H9 (cell line): ENCODE data around the gene GAS5. TPM values are rescaled to one million over a fixed set of nuclear protein-coding genes. Genes with fewer than 3 reads are reported as not detected.
A peak's percentile ranks its signal among the peaks of the same experiment; 100 is the strongest.

ENCODE experiments used
- DNase-seq: peaks from one replicate; pipeline ENCODE4 v3.0.0-alpha.2; 2017
- H2AFZ ChIP-seq: one replicate; pipeline ENCODE4 v1.6.1; 2013; ENCODE audit warnings: mild to moderate bottlenecking, low read length, control low read depth, moderate library complexity
- H2AK5ac ChIP-seq: 2 replicates; pipeline ENCODE4 v1.6.1; 2013; ENCODE audit warnings: low read length, control low read depth, mixed read lengths; ENCODE audit not compliant: insufficient read length
- H2BK120ac ChIP-seq: one replicate; pipeline ENCODE4 v1.6.1; 2013; ENCODE audit warnings: low read depth, mild to moderate bottlenecking, low read length, control low read depth, inconsistent platforms; ENCODE audit not compliant: poor library complexity, severe bottlenecking
- H2BK12ac ChIP-seq: 2 replicates; pipeline ENCODE4 v1.6.1; 2013; ENCODE audit warnings: low read length, control low read depth, mixed read lengths, low read depth; ENCODE audit not compliant: insufficient read length
- H2BK15ac ChIP-seq: 2 replicates; pipeline ENCODE4 v1.6.1; 2013; ENCODE audit warnings: low read depth, low read length, control low read depth
- H2BK20ac ChIP-seq: one replicate; pipeline ENCODE4 v1.6.1; 2013; ENCODE audit warnings: low read depth, mild to moderate bottlenecking, low read length, control low read depth, inconsistent platforms; ENCODE audit not compliant: poor library complexity, severe bottlenecking
- H2BK5ac ChIP-seq: 2 replicates; pipeline ENCODE4 v1.6.1; 2013; ENCODE audit warnings: low read length, control low read depth, mixed read lengths; ENCODE audit not compliant: insufficient read length
- H3K14ac ChIP-seq: 2 replicates; pipeline ENCODE4 v1.6.1; 2013; ENCODE audit warnings: low read length, control low read depth; ENCODE audit not compliant: insufficient read depth
- H3K18ac ChIP-seq: 2 replicates; pipeline ENCODE4 v1.6.1; 2013; ENCODE audit warnings: low read depth, mild to moderate bottlenecking, mixed read lengths, low read length, control low read depth; ENCODE audit not compliant: insufficient read length
- H3K23ac ChIP-seq: 2 replicates; pipeline ENCODE4 v1.6.1; 2013; ENCODE audit warnings: low read length, control low read depth, mixed read lengths, low read depth; ENCODE audit not compliant: insufficient read length
- H3K23me2 ChIP-seq: 2 replicates; pipeline ENCODE4 v1.6.1; 2013; ENCODE audit warnings: low read depth, mild to moderate bottlenecking, mixed read lengths, low read length, control low read depth; ENCODE audit not compliant: insufficient read length, poor library complexity, severe bottlenecking
- H3K27ac ChIP-seq: 2 replicates; pipeline ENCODE4 v1.5.1; 2013; ENCODE audit warnings: low read length, control low read depth, mixed read lengths, low read depth; ENCODE audit not compliant: insufficient read length
- H3K27me3 ChIP-seq: 2 replicates; pipeline ENCODE4 v1.6.1; 2013; ENCODE audit warnings: low read length, control low read depth, inconsistent platforms; ENCODE audit not compliant: insufficient read depth
- H3K4ac ChIP-seq: 2 replicates; pipeline ENCODE4 v1.6.1; 2013; ENCODE audit warnings: low read depth, mild to moderate bottlenecking, control low read depth, inconsistent platforms, low read length, moderate library complexity
- H3K4me1 ChIP-seq: 2 replicates; pipeline ENCODE4 v1.6.1; 2013; ENCODE audit warnings: low read length, control low read depth, inconsistent platforms; ENCODE audit not compliant: insufficient read depth
- H3K4me2 ChIP-seq: 2 replicates; pipeline ENCODE4 v1.6.1; 2013; ENCODE audit warnings: low read length, control low read depth, mixed read lengths; ENCODE audit not compliant: insufficient read length, insufficient read depth
- H3K56ac ChIP-seq: 2 replicates; pipeline ENCODE4 v1.6.1; 2013; ENCODE audit warnings: low read depth, mild to moderate bottlenecking, mixed read lengths, low read length, control low read depth; ENCODE audit not compliant: insufficient read length
- H3K79me1 ChIP-seq: 2 replicates; pipeline ENCODE4 v1.6.1; 2013; ENCODE audit warnings: low read depth, mild to moderate bottlenecking, moderate library complexity, low read length, control low read depth, inconsistent platforms; ENCODE audit not compliant: insufficient read depth, poor library complexity, severe bottlenecking
- H3K79me2 ChIP-seq: 2 replicates; pipeline ENCODE4 v1.6.1; 2013; ENCODE audit warnings: low read length, control low read depth, inconsistent platforms; ENCODE audit not compliant: insufficient read depth
- H3K9ac ChIP-seq: 2 replicates; pipeline ENCODE4 v1.6.1; 2013; ENCODE audit warnings: low read length, control low read depth, mixed read lengths; ENCODE audit not compliant: insufficient read length; ENCODE audit errors: extremely low read depth
- H3K9me3 ChIP-seq: one replicate; pipeline ENCODE4 v1.6.1; 2013; ENCODE audit warnings: low read depth, low read length, inconsistent platforms; ENCODE audit not compliant: control insufficient read depth
- H3T11ph ChIP-seq: one replicate; pipeline ENCODE4 v1.6.1; 2013; ENCODE audit warnings: mild to moderate bottlenecking, low read length, control low read depth, inconsistent platforms
- H4K20me1 ChIP-seq: one replicate; pipeline ENCODE4 v1.6.1; 2013; ENCODE audit not compliant: control insufficient read depth, insufficient read length, insufficient read depth
- H4K5ac ChIP-seq: 2 replicates; pipeline ENCODE4 v1.6.1; 2013; ENCODE audit warnings: low read depth, mild to moderate bottlenecking, mixed read lengths, low read length, control low read depth; ENCODE audit not compliant: insufficient read length
- H4K8ac ChIP-seq: replicated peaks from 2 replicates; pipeline ENCODE4 v1.6.1; 2013; ENCODE audit warnings: low read length, control low read depth, mixed read lengths, low read depth; ENCODE audit not compliant: insufficient read length
- H4K91ac ChIP-seq: 2 replicates; pipeline ENCODE4 v1.6.1; 2013; ENCODE audit warnings: low read depth, mild to moderate bottlenecking, moderate library complexity, mixed read lengths, low read length, control low read depth; ENCODE audit not compliant: insufficient read length
- H3K27ac Mint-ChIP-seq, 3 experiments: 2 replicates in 2 of 3; 3 replicates in 1 of 3; pipeline ENCODE4 v1.8.0; 2020 to 2021; ENCODE audit warnings: mixed read lengths in 3 of 3, mild to moderate bottlenecking in 1 of 3, moderate library complexity in 1 of 3
- H3K27me3 Mint-ChIP-seq: 2 replicates; pipeline ENCODE4 v1.8.0; 2021; ENCODE audit warnings: low read depth, mild to moderate bottlenecking, moderate library complexity, mixed read lengths
- H3K36me3 Mint-ChIP-seq, 3 experiments: 2 replicates in 2 of 3; 3 replicates in 1 of 3; pipeline ENCODE4 v1.8.0; 2020 to 2021; ENCODE audit warnings: low read depth in 3 of 3, mixed read lengths in 3 of 3; ENCODE audit not compliant: insufficient read depth in 1 of 3
- H3K4me1 Mint-ChIP-seq, 2 experiments: 2 replicates each; pipeline ENCODE4 v1.8.0; 2020; ENCODE audit warnings: mixed read lengths in 2 of 2
- H3K4me3 Mint-ChIP-seq, 2 experiments: 2 replicates in 1 of 2; 3 replicates in 1 of 2; pipeline ENCODE4 v1.8.0; 2020 to 2021; ENCODE audit warnings: mild to moderate bottlenecking in 2 of 2, mixed read lengths in 2 of 2, moderate library complexity in 1 of 2
- H3K9me3 Mint-ChIP-seq, 2 experiments: 2 replicates in 1 of 2; 3 replicates in 1 of 2; pipeline ENCODE4 v1.8.0; 2020; ENCODE audit warnings: mild to moderate bottlenecking in 2 of 2, mixed read lengths in 2 of 2, moderate library complexity in 1 of 2
- WGBS: extraction: QIAGEN DNeasy Blood & Tissue Kit; methylation state at CpG from one replicate; pipeline ENCODE4 v1.1.7; 2013; ENCODE audit warnings: missing lambda C conversion rate, low lambda C conversion rate, mixed read lengths; ENCODE audit not compliant: insufficient read length; ENCODE audit errors: extremely low coverage; 5-methylcytosine and 5-hydroxymethylcytosine counted together
- total RNA-seq: library from RNA; stranded (reverse); gene quantifications from 2 replicates; pipeline ENCODE4 v1.2.1, GENCODE V29; 2021
- TF ChIP-seq, protein P1 (sequence below): fragments of 200-600 bp; sonication (generic); conservative IDR thresholded peaks from 3 replicates; pipeline ENCODE4 v1.8.0; 2021; ENCODE audit warnings: antibody characterized with exemption, mild to moderate bottlenecking

Gene GAS5
- total RNA-seq, 1 experiment from 2014 or later = 690 TPM

- Histone ChIP-seq H2BK15ac (no peak overlapping the region), H3K23me2 (no peaks in the 10 kb centered on the region), H3K4ac (no peak overlapping the region), H2AFZ (no peak overlapping the region), H2AK5ac (no peak overlapping the region), H3K14ac (no peak overlapping the region), H3K79me1 (no peaks in the 10 kb centered on the region), H3K27ac (no peak overlapping the region), H3K4me2 (no peak overlapping the region), H3K9me3 (no peaks in the 10 kb centered on the region), H2BK5ac (no peak overlapping the region), H3T11ph (no peak overlapping the region), H3K9ac (peak overlapping the region; percentile 15), H2BK120ac (no peak overlapping the region), H4K5ac (no peak overlapping the region), H3K23ac (no peak overlapping the region), H3K27me3 (no peaks in the 10 kb centered on the region), H2BK20ac (no peak overlapping the region), H4K20me1 (no peaks in the 10 kb centered on the region), H3K18ac (no peak overlapping the region), H4K8ac (no peak overlapping the region), H2BK12ac (no peak overlapping the region), H3K79me2 (no peaks in the 10 kb centered on the region), H3K56ac (no peak overlapping the region), H3K4me1 (peaks cover 4% of the 10 kb centered on the region; the same call in 1 of the 2 replicates), H4K91ac (no peak overlapping the region)
- no peak overlapping the region for H3K27ac Mint-ChIP-seq
- peaks cover 0 to 2% (median 2%) of the 10 kb centered on the region in 3 experiments; a peak in 2 of 7 replicates for H3K36me3 Mint-ChIP-seq
- DNase-seq = no peak
- WGBS = no CpG with 5 or more reads among the region's 2 CpGs
- no peak overlapping the region for H3K4me3 Mint-ChIP-seq
- H3K4me1 Mint-ChIP-seq = peaks cover 19 to 37% of the 10 kb centered on the region in 2 experiments
- no peaks in the 10 kb centered on the region for H3K9me3 Mint-ChIP-seq
- TF ChIP-seq, protein P1, sequence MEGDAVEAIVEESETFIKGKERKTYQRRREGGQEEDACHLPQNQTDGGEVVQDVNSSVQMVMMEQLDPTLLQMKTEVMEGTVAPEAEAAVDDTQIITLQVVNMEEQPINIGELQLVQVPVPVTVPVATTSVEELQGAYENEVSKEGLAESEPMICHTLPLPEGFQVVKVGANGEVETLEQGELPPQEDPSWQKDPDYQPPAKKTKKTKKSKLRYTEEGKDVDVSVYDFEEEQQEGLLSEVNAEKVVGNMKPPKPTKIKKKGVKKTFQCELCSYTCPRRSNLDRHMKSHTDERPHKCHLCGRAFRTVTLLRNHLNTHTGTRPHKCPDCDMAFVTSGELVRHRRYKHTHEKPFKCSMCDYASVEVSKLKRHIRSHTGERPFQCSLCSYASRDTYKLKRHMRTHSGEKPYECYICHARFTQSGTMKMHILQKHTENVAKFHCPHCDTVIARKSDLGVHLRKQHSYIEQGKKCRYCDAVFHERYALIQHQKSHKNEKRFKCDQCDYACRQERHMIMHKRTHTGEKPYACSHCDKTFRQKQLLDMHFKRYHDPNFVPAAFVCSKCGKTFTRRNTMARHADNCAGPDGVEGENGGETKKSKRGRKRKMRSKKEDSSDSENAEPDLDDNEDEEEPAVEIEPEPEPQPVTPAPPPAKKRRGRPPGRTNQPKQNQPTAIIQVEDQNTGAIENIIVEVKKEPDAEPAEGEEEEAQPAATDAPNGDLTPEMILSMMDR = no peak
- no peaks in the 10 kb centered on the region for H3K27me3 Mint-ChIP-seq
Measured at GRCh38 chr1:173900427-173900826, 32.6 kb upstream of the GAS5 start.
